Stimulated activated CD4-positive, alpha-beta T cell treated with anti-CD3 and anti-CD28 coated beads, TNF-alpha, amount 100 ng/mL, for 48 hours (primary cell): ENCODE data around the gene CLEC2A.

Source experiments
- DNase-seq, 3 donors: peaks; one replicate each; pipeline ENCODE4 v3.0.0-alpha.2; 2020; ENCODE audit warnings: low read depth in 3 of 3

The CLEC2A gene

GRCh38 chr12:9933958-9934357 lies 1.8 kb upstream of the CLEC2A start:
- no peak for DNase-seq

GRCh38 chr12:9931245-9931644 lies 925 bp downstream of the CLEC2A start:
- no peak for DNase-seq

GRCh38 chr12:9928607-9929006 lies 3.6 kb downstream of the CLEC2A start:
- no peak for DNase-seq

GRCh38 chr12:9926876-9927275 lies 5.3 kb downstream of the CLEC2A start:
- no peak for DNase-seq

GRCh38 chr12:9925705-9926393 lies 6.3 kb downstream of the CLEC2A start:
- DNase-seq: no peak

GRCh38 chr12:9922429-9922828 lies 9.7 kb downstream of the CLEC2A start:
- DNase-seq: no peak

- no peak for DNase-seq
Observed at GRCh38 chr12:9920451-9920850, 11.7 kb downstream of the CLEC2A start.

GRCh38 chr12:9919443-9919842 lies 12.7 kb downstream of the CLEC2A start:
- DNase-seq: no peak

- DNase-seq: no peak
Observed at GRCh38 chr12:9911708-9912107, 20.5 kb downstream of the CLEC2A start.

- no peak for DNase-seq
Observed at GRCh38 chr12:9910716-9911421, 21.3 kb downstream of the CLEC2A start.

- no peak for DNase-seq
Observed at GRCh38 chr12:9909724-9910123, 22.4 kb downstream of the CLEC2A start.

- no peak for DNase-seq
Observed at GRCh38 chr12:9908350-9908749, 23.8 kb downstream of the CLEC2A start.

GRCh38 chr12:9907769-9908168 lies 24.4 kb downstream of the CLEC2A start:
- DNase-seq: no peak

GRCh38 chr12:9906873-9907272 lies 25.3 kb downstream of the CLEC2A start:
- peak in 1 of 3 donors; percentile 5 for DNase-seq

- DNase-seq: no peak
Observed at GRCh38 chr12:9902539-9903228, 29.5 kb downstream of the CLEC2A start.

- no peak for DNase-seq
Observed at GRCh38 chr12:9900930-9901329, 31.2 kb downstream of the CLEC2A start.

GRCh38 chr12:9899209-9899608 lies 33.0 kb downstream of the CLEC2A start:
- DNase-seq: no peak

GRCh38 chr12:9897535-9897934 lies 34.6 kb downstream of the CLEC2A start:
- no peak for DNase-seq

- DNase-seq: no peak
Observed at GRCh38 chr12:9895215-9895971, 36.8 kb downstream of the CLEC2A start.

GRCh38 chr12:9888665-9889273 lies 43.4 kb downstream of the CLEC2A start:
- no peak for DNase-seq

GRCh38 chr12:9883175-9883574 lies 49.0 kb downstream of the CLEC2A start:
- no peak for DNase-seq

- no peak for DNase-seq
Observed at GRCh38 chr12:9881988-9882387, 50.2 kb downstream of the CLEC2A start.
